Upper lobe of right lung (tissue), 1 donor: ENCODE results near the gene CD74. TPM values are rescaled to one million over a fixed set of nuclear protein-coding genes. Genes with fewer than 3 reads are reported as not detected.

ENCODE experiments used
- ATAC-seq: fragments of 200-7000 bp; cut with Tn5 transposase; one replicate; pipeline ENCODE4 v1.9.1; 2020; ENCODE audit warnings: mild to moderate bottlenecking, moderate library complexity
- DNase-seq: peaks from one replicate; pipeline ENCODE4 v3.0.0-alpha.2; 2020
- H3K27ac ChIP-seq: fragments of 200-600 bp; one replicate; pipeline ENCODE4 v1.8.0; 2022
- H3K27me3 ChIP-seq: fragments of 200-600 bp; one replicate; pipeline ENCODE4 v1.8.0; 2022; ENCODE audit warnings: mild to moderate bottlenecking
- H3K36me3 ChIP-seq: fragments of 200-600 bp; one replicate; pipeline ENCODE4 v1.8.0; 2022
- H3K4me1 ChIP-seq: fragments of 200-600 bp; one replicate; pipeline ENCODE4 v1.8.0; 2022
- H3K4me3 ChIP-seq: fragments of 200-600 bp; one replicate; pipeline ENCODE4 v1.8.0; 2022; ENCODE audit warnings: mild to moderate bottlenecking
- H3K9me3 ChIP-seq: fragments of 200-600 bp; one replicate; pipeline ENCODE4 v1.8.0; 2022
- intact Hi-C: fragments of 100-400 bp; cut with DNase I; formaldehyde crosslinking; loops from one replicate; pipeline ENCODE4 v1.11.0; 2022
- total RNA-seq: library from RNA; stranded (reverse); fragmentation: NEBNext Ultra II Directional; extraction: Animal tissue kit (Norgen Biotek cat#: 25700); gene quantifications from one replicate; pipeline ENCODE4 v1.2.1, GENCODE V29; 2021
- TF ChIP-seq, protein P1 (sequence below): fragments of 200-600 bp; IDR thresholded peaks from one replicate; pipeline ENCODE4 v1.8.0; 2022; ENCODE audit warnings: antibody characterized with exemption
- donor health status: DM: no; HTN: yes; CAD: no; lungs with severe emphysema.

Gene CD74
- total RNA-seq, 1 donor from 2014 or later: 2,961 TPM

DNA sequence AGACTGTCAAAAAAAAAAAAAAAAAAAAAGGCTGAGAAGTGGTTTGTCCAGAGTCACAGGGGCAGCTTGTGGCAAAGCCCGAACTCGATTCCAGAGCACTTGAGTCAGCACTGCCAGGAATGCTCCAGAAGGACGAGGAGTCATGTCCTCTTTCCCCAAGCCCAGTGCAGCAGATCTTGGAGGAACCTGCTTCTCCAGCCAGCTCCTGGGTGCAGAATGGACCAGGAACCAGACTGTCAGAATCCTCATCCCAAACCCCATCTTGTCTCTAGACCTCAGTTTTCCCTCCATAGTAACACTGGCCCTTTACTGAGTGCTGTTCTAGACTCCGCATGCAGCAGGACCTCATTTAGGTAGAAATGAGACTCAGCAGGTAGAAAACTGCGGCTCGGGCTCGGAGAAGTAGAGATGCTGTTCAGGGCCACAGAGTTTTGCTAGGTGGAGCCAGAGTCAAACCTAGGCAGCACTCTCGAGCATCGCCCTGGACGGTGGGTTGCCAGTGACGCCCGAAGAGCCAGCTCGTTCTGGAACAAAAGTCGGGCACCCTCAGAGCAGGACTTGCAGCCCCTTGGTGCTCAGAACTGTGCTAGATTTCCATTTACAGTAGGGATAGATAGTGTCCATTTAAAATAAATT is 15.4 kb downstream of the CD74 start:
- H3K4me1 ChIP-seq: no peaks in the 10 kb centered on the region
- H3K27me3 ChIP-seq: no peaks in the 10 kb centered on the region
- DNase-seq (no peak), ATAC-seq (no peak)
- H3K36me3 ChIP-seq: peaks cover 93% of the 10 kb centered on the region
- no peak overlapping the region for H3K27ac ChIP-seq
- H3K4me3 ChIP-seq: no peak overlapping the region
- H3K9me3 ChIP-seq: no peaks in the 10 kb centered on the region
- intact Hi-C loops: no loop called here
- TF ChIP-seq, protein P1, sequence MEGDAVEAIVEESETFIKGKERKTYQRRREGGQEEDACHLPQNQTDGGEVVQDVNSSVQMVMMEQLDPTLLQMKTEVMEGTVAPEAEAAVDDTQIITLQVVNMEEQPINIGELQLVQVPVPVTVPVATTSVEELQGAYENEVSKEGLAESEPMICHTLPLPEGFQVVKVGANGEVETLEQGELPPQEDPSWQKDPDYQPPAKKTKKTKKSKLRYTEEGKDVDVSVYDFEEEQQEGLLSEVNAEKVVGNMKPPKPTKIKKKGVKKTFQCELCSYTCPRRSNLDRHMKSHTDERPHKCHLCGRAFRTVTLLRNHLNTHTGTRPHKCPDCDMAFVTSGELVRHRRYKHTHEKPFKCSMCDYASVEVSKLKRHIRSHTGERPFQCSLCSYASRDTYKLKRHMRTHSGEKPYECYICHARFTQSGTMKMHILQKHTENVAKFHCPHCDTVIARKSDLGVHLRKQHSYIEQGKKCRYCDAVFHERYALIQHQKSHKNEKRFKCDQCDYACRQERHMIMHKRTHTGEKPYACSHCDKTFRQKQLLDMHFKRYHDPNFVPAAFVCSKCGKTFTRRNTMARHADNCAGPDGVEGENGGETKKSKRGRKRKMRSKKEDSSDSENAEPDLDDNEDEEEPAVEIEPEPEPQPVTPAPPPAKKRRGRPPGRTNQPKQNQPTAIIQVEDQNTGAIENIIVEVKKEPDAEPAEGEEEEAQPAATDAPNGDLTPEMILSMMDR: no peak

DNA sequence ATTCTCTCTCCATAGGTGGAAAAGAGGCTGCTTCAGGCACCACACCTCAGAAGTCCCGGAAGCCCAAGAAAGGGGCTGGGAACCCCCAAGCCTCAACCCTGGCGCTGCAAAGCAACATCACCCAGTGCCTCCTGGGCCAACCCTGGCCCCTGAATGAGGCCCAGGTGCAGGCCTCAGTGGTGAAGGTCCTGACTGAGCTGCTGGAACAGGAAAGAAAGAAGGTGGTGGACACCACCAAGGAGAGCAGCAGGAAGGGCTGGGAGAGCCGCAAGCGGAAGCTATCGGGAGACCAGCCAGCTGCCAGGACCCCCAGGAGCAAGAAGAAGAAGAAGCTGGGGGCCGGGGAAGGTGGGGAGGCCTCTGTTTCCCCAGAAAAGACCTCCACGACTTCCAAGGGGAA is 16.4 kb downstream of the CD74 start:
- no peak for ATAC-seq
- Histone ChIP-seq H3K36me3 (peaks cover 93% of the 10 kb centered on the region), H3K4me3 (no peak overlapping the region), H3K9me3 (no peaks in the 10 kb centered on the region), H3K27me3 (no peaks in the 10 kb centered on the region), H3K4me1 (no peaks in the 10 kb centered on the region), H3K27ac (no peak overlapping the region)
- TF ChIP-seq, protein P1: no peak
- intact Hi-C loops: no loop called here
- DNase-seq: no peak

DNA sequence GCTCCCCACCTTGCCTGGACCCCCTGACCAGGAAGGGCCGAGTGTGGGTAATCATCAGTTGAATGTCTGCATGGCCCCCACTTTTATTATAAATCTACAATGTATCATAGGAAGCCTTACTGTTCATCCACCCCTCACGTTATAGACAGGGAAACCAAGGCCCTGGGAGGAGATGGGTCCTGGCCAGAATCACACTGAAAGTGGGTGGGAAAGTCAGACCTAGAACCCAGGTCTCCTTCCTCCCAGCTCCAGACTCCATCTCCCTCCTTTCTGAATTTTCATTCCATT is 17.1 kb downstream of the CD74 start:
- Histone ChIP-seq H3K27ac (no peak overlapping the region), H3K4me3 (no peak overlapping the region), H3K4me1 (no peaks in the 10 kb centered on the region), H3K36me3 (peaks cover 93% of the 10 kb centered on the region), H3K27me3 (no peaks in the 10 kb centered on the region), H3K9me3 (no peaks in the 10 kb centered on the region)
- TF ChIP-seq, protein P1: no peak
- ATAC-seq (no peak), DNase-seq (no peak)
- intact Hi-C loops: no loop called here

DNA sequence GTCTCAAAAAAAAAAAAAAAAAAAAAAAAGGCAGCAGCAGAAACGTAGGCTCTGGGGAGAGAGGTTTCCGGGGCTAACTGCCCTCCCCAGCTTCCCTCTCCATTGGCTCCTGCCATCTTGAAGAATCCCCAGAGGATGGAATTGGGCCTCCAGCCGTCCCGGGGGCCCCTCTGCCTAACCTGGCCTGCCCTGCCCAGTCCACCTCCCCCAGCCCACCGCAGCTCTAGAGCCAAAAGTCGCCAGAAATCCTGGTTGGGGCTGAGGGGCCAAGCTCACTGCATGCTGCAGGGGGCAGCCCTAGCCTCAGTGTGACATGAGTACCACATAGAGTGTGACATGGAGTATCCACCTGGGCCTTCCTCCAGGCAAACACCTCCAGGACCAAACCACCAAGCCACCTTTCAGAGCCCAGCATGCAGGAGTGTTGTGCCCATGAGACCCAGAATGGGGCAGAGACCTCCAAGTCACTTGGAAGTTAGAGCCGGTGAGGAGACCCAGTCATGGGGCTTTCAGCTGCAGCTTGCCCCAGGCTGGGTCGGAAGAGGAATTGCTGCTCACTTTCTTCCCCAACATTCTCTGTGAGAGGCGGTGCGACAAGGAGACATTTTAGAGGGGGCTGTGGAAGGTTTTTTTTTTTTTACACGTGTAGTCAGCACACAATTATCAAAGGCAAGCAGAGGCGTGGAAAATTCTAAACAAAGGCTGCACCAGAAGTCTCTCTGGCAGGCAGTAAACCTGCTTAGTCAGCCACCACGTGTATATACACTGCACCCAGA is 17.6 kb downstream of the CD74 start:
- ATAC-seq: no peak
- no peak overlapping the region for H3K4me3 ChIP-seq
- intact Hi-C loops: no loop called here
- peaks cover 93% of the 10 kb centered on the region for H3K36me3 ChIP-seq
- no peaks in the 10 kb centered on the region for H3K27me3 ChIP-seq
- DNase-seq: no peak
- no peaks in the 10 kb centered on the region for H3K9me3 ChIP-seq
- no peak overlapping the region for H3K27ac ChIP-seq
- no peaks in the 10 kb centered on the region for H3K4me1 ChIP-seq
- TF ChIP-seq, protein P1: no peak

DNA sequence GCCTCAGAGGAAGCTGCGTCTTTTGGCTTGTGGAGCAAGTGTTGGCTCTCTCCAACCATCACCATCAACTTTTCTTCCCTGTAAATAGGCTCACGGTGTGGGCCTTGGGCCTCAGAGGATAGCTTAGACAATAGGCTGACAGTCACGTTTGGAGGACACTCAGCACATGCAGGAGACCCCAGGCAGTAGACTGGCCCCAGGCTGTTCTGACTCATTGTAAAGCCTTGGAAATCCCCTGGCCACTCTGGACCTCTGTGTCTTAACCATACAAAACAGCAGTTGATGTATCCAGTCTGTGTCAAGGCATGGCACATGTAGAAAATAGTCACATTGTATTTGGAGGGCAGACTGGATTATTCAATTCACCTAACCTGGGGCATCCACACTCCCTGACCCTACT is 18.6 kb downstream of the CD74 start:
- TF ChIP-seq, protein P1: no peak
- DNase-seq (no peak), ATAC-seq (no peak)
- no peaks in the 10 kb centered on the region for H3K27me3 ChIP-seq
- H3K27ac ChIP-seq: no peak overlapping the region
- H3K9me3 ChIP-seq: no peaks in the 10 kb centered on the region
- H3K36me3 ChIP-seq: peaks cover 92% of the 10 kb centered on the region
- intact Hi-C loops: no loop called here
- no peak overlapping the region for H3K4me3 ChIP-seq
- no peaks in the 10 kb centered on the region for H3K4me1 ChIP-seq
